ENCODE data around the gene ALDH4A1. TPM values are rescaled to one million over a fixed set of nuclear protein-coding genes. Genes with fewer than 3 reads are reported as not detected.

Gene ALDH4A1
- total and polyA plus RNA-seq, 2 of the 4 experiments (the other 2 are of a cell fraction), result 8.6 to 21.1 TPM

DNA sequence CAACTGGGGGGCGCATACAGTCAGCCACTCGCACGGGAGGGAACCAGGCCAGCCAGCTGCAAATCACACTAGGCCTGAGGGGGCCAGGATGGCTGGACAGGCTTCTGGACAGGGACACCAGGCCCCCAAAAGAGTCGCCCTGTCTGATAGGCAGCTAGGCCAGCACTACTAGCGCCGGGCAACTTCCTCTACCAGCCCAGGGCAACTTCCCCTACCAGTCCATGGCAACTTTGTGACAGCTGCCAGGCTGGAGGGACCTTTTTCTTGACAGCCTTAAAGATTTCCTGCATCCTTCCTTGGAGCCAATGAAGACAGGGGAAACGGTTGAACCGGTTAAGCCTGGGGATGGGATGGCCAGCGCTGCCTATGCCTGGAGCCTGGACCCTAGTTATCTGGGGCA, 49.1 kb upstream of the ALDH4A1 start:
- no peak overlapping the region; the same call in 2 of the 3 replicates for H2BK15ac ChIP-seq (ENCODE audit: low read depth, low read length)
- in situ Hi-C loops (cut with MboI; ENCODE audit: low sequenced_read_pairs) (no loop called here), intact Hi-C loops (cut with micrococcal nuclease) (loop anchor here (5.0 kb wide), 1 partner anchor 121 kb away; no protein-coding TSS in a partner anchor), dilution Hi-C loops (cut with HindIII; ENCODE audit: low sequenced_read_pairs, unreplicated experiment) (no loop called here)
- no peak overlapping the region; the same call in 1 of the 2 replicates for H3K18ac ChIP-seq (ENCODE audit: low read depth, low read length)
- TF ChIP-seq, protein P1, sequence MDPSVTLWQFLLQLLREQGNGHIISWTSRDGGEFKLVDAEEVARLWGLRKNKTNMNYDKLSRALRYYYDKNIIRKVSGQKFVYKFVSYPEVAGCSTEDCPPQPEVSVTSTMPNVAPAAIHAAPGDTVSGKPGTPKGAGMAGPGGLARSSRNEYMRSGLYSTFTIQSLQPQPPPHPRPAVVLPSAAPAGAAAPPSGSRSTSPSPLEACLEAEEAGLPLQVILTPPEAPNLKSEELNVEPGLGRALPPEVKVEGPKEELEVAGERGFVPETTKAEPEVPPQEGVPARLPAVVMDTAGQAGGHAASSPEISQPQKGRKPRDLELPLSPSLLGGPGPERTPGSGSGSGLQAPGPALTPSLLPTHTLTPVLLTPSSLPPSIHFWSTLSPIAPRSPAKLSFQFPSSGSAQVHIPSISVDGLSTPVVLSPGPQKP (IDR thresholded peaks at IDR 0.05; ENCODE audit: borderline replicate concordance, low read depth, low read length), result no peak
- no peak for TF ChIP-seq RFX5 (IDR thresholded peaks at IDR 0.05; ENCODE audit: low read depth, low read length)
- TF ChIP-seq SMC3 (IDR thresholded peaks at IDR 0.05; ENCODE audit: low read depth, low read length), result no peak
- TF ChIP-seq FOS (IDR thresholded peaks at IDR 0.05; ENCODE audit: low read depth, low read length), result no peak
- TF ChIP-seq, protein P2, sequence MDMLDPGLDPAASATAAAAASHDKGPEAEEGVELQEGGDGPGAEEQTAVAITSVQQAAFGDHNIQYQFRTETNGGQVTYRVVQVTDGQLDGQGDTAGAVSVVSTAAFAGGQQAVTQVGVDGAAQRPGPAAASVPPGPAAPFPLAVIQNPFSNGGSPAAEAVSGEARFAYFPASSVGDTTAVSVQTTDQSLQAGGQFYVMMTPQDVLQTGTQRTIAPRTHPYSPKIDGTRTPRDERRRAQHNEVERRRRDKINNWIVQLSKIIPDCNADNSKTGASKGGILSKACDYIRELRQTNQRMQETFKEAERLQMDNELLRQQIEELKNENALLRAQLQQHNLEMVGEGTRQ (IDR thresholded peaks at IDR 0.05; ENCODE audit: low read depth, low read length), result no peak
- TF ChIP-seq NFE2L2 (IDR thresholded peaks at IDR 0.05; ENCODE audit: low read depth, low read length), result no peak
- H3K27me3 ChIP-seq (ENCODE audit: control insufficient read depth, insufficient read depth, low read length), result no peaks in the 10 kb centered on the region
- CTCF ChIA-PET, result no interaction called here
- H3K27ac ChIP-seq (ENCODE audit: insufficient read depth, low read length), result peak overlapping the region; percentile 93
- DNase-seq (no peak), ATAC-seq (ENCODE audit: low read depth) (no peak)
- H2BK5ac ChIP-seq (ENCODE audit: low read depth, low read length, poor library complexity, severe bottlenecking), result peak overlapping the region; percentile 92
- peak overlapping the region; percentile 75; the same call in 1 of the 2 replicates for H4K5ac ChIP-seq (ENCODE audit: low read depth, low read length)
- no peak overlapping the region for H3K56ac ChIP-seq (ENCODE audit: extremely low read depth, insufficient read depth, low read length)
- H3K36me3 ChIP-seq (ENCODE audit: control insufficient read depth, insufficient read depth, low read length), result no peaks in the 10 kb centered on the region
- 0 out of 2 replicates have a peak overlapping the region, but pooled peaks have one; percentile 75 for H3K9ac ChIP-seq (ENCODE audit: low read depth, low read length)
- H3K4me2 ChIP-seq (ENCODE audit: low read depth, low read length), result no peak overlapping the region
- H3K14ac ChIP-seq (replicated peaks; ENCODE audit: low read depth, low read length), result peak overlapping the region; percentile 75; the same call in 1 of the 2 replicates
- POLR2A ChIA-PET (ENCODE audit: unreplicated experiment), result no interaction called here
- H3K23ac ChIP-seq (ENCODE audit: low read depth, low read length), result no peak overlapping the region; the same call in 1 of the 2 replicates
- H2AFZ ChIP-seq (replicated peaks; ENCODE audit: low read length, poor library complexity), result peak overlapping the region; percentile 26
- H3K4me1 ChIP-seq (ENCODE audit: control insufficient read depth, insufficient read depth, low read length), result peaks cover 48% of the 10 kb centered on the region
- 50% methylated on average over 2 of the region's 9 CpGs; no CpG with 5 or more reads in 1 of the 2 experiments for WGBS, 2 experiments (ENCODE audit: extremely low coverage in 2 of 2, insufficient read length in 1 of 2)
- H2AK9ac ChIP-seq (replicated peaks; ENCODE audit: low read depth, low read length, poor library complexity), result peak overlapping the region; percentile 84
- H3K79me1 ChIP-seq (ENCODE audit: low read depth in 1 of 2, low read length in 2 of 2), result peaks cover 8 to 80% of the 10 kb centered on the region in 2 experiments; a peak in 3 of 4 replicates
- H3K9me3 ChIP-seq (ENCODE audit: control insufficient read depth, insufficient read depth, low read length), result no peaks in the 10 kb centered on the region
- 0 out of 2 replicates have a peak overlapping the region, but pooled peaks have one; percentile 33 for H2BK20ac ChIP-seq (ENCODE audit: low read depth, low read length)
- H3K4me3 ChIP-seq (ENCODE audit: insufficient read depth, low read depth, low read length), result no peak overlapping the region
- peak overlapping the region; percentile 92; the same call in 1 of the 2 replicates for H2AK5ac ChIP-seq (ENCODE audit: low read depth, low read length)
- peak overlapping the region; percentile 99; the same call in 1 of the 2 replicates for H2BK120ac ChIP-seq (ENCODE audit: low read depth, low read length)
- peaks cover 23% of the 10 kb centered on the region for H4K20me1 ChIP-seq (ENCODE audit: insufficient read depth, low read length)
- peaks cover 21% of the 10 kb centered on the region for H3K9me1 ChIP-seq (ENCODE audit: insufficient read depth, low read length)
- H4K91ac ChIP-seq (ENCODE audit: insufficient read depth, low read depth, low read length), result peak overlapping the region; percentile 37; the same call in 1 of the 2 replicates
- H4K8ac ChIP-seq (ENCODE audit: low read depth in 2 of 2, low read length in 2 of 2), result peak overlapping the region; percentile 81 to 98; a peak in 2 of 4 replicates
- no TSS peak for BruUV-seq (replicated peaks)
- H3K4ac ChIP-seq (ENCODE audit: low read depth, low read length), result peak overlapping the region; percentile 100
